NCI-H128 (cell line): ENCODE results near the gene RC3H1.
"Not testable (repeated sequence)": the region's sequence is repeated elsewhere in the genome, so short reads cannot be mapped to it uniquely, and the experiment has no call there.

ENCODE experiments used
- DNase-seq: peaks from one replicate; lab custom pipeline; 2025; ENCODE audit not compliant: unreplicated experiment; lab: John Stamatoyannopoulos, UW

RC3H1 gene, protein sequence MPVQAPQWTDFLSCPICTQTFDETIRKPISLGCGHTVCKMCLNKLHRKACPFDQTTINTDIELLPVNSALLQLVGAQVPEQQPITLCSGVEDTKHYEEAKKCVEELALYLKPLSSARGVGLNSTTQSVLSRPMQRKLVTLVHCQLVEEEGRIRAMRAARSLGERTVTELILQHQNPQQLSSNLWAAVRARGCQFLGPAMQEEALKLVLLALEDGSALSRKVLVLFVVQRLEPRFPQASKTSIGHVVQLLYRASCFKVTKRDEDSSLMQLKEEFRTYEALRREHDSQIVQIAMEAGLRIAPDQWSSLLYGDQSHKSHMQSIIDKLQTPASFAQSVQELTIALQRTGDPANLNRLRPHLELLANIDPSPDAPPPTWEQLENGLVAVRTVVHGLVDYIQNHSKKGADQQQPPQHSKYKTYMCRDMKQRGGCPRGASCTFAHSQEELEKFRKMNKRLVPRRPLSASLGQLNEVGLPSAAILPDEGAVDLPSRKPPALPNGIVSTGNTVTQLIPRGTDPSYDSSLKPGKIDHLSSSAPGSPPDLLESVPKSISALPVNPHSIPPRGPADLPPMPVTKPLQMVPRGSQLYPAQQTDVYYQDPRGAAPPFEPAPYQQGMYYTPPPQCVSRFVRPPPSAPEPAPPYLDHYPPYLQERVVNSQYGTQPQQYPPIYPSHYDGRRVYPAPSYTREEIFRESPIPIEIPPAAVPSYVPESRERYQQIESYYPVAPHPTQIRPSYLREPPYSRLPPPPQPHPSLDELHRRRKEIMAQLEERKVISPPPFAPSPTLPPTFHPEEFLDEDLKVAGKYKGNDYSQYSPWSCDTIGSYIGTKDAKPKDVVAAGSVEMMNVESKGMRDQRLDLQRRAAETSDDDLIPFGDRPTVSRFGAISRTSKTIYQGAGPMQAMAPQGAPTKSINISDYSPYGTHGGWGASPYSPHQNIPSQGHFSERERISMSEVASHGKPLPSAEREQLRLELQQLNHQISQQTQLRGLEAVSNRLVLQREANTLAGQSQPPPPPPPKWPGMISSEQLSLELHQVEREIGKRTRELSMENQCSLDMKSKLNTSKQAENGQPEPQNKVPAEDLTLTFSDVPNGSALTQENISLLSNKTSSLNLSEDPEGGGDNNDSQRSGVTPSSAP

DNA sequence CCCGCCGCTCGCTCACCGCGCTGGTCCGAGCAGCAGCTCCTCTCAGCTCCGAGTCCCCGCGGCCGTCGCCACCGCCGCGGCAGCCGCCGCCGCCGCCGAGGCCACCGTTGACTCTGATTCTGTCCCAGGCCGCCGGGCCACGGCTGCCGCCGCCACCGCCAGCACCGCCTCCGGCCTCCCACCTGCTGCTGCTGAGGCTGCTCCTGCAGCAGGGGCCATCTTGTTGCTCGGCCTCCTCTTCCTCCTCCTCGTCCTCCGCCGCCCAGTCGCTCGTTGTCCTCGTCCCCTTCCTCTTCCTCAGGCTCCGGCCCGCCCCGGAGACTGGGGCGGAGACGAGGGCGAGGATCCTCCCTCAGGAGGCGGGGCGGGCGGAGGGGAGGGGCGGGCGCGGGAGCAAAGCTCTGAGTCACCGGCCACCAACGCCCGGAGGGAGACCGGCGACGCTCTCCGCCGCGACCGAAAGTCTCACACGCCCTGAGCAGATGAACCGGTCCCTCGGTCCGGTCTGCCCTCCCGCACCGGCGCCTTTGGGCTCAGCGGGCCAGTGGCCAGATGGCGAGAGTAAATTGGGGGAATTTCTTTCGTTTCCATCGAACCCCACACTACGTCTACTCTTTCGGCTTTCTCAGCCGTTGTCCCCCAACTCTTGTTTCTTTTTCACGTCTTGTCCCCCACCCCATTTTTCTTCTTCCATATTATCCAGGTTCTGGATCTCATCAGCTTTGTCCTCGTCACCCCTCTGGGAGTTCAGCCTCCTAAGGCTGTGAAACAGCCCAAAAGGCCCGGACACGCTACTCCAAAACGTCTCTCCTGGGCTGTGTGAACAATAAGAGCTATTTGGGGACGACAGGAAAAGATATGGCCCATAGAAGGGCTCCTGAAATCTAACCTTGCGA lies at the start of gene RC3H1:
Gene RC3H1 (minus strand): TSS at position 278 of the 896 bp plus-strand sequence. CDS start 29,372 bp downstream, outside the sequence.
- DNase-seq, result peak; percentile 75

DNA sequence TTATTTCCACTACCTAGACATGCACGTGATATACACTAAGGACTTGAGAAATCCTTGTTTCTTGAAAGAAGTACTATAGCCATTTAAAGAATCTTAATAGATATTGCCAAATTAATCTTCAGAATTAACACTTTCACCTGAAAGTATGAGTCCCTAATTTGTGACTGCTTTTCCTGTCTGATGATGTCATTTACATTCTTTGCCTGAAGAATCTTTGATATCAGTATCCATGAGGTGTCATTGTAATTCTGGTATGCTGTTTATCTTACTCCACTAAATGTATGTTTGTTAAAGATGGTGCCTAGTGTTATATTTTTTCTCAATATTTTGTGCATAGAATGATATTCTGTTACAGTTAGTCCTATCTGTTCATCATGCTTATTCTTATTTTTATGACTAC lies 48.5 kb upstream of the RC3H1 start:
- DNase-seq, result no peak

DNA sequence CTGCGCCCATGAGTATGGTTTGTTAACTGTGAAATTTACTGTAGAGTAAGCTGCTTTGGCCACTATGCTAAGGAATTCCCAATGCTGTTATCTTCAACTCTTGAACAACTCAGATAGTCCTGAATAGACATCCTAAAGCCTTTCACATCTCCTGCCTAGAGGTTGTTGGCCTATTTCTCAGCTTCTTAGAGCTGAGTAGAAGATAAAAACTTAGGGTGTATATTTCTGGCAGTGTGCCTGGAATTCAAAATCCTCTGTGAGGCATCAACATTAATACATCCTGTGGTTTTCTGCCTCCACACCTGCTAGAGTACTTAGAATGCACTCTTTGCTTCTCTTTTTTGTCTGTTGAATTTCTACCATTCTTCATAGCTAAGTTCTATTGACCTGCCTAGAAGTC lies 45.8 kb upstream of the RC3H1 start:
- DNase-seq, result no peak

DNA sequence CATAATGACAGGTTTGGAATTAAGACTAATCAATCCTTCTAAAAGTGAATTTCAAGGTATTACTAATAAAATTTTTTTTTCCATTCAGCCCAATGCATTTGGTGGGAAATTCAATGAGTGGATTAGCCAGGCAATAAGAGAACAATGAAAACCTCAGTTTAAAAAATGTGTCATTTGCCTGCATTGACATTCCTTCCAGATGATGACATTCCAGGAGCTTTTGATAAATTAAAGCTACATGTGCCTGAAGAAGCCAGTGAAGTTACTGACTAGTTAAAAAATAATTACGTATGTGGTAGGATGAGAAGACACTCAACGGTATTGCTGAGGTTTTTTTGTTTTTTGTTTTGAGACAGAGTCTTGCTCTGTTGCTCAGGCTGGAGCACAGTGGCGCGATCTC lies 37.9 kb upstream of the RC3H1 start:
- no peak for DNase-seq

DNA sequence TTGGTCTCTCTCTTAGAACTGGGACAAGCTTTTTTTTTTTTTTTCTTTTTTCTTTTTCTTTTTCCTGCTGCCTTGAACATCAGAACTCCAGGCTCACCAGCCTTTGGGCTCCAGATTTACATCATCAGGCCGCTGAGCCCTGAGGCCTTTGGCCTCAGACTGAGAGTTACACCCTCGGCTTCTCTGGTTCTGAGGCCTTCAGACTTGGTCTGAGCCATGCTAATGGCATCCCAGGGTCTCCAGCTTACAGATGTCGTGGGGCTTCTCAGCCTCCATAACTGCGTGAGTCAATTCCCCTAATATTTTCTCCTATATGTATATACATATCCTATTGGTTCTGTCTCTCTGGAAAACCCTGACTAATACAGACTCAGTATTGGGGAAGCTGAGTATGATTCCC lies 36.5 kb upstream of the RC3H1 start:
- DNase-seq, result no peak

DNA sequence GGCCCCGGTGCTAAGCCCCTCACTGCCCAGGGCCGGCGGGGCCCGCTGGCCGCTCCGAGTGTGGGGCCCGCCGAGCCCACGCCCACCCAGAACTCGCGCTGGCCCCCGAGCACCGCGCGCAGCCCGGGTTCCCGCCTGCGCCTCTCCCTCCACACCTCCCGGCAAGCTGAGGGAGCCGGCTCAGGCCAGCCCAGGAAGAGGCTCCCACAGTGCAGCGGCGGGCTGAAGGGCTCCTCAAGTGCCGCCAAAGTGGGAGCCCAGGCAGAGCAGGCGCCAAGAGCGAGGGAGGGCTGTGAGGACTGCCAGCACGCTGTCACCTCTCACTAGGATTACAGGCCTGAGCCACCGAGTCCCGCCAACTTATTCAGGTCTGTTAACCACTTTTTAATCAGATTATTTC lies 34.5 kb upstream of the RC3H1 start:
- not testable (repeated sequence) for DNase-seq

DNA sequence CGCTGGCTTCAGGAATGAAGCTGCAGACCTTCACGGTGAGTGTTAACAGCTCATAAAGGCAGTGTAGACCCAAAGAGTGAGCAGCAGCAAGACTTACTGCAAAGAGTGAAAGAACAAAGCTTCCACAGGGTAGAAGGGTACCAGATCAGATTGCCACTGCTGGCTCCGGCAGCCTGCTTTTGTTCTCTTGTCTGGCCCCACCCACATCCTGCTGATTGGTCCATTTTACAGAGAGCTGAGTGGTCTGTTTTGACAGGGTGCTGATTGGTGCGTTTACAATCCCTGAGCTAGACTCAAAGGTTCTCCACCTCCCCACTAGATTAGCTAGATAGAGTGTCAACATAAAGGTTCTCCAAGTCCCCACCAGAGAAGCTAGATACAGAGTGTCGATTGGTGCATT lies 33.6 kb upstream of the RC3H1 start:
- not testable (repeated sequence) for DNase-seq

DNA sequence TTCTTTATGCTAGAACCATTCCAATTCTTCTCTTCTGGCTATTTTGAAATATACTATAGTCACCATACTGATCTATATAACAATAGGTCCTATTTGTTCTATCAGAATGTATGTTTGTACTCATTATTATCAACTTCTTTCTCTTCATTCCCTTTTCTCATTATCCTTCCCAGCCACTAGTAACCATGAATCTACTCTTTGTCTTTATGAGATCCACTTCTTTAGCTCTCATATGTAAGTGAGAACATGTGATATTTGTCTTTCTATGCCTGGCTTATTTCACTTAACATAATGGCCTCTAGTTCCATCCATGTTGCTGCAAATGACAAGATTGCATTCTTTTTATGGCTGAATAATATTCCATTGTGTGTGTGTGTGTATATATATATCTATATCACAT lies 31.7 kb upstream of the RC3H1 start:
- no peak for DNase-seq

DNA sequence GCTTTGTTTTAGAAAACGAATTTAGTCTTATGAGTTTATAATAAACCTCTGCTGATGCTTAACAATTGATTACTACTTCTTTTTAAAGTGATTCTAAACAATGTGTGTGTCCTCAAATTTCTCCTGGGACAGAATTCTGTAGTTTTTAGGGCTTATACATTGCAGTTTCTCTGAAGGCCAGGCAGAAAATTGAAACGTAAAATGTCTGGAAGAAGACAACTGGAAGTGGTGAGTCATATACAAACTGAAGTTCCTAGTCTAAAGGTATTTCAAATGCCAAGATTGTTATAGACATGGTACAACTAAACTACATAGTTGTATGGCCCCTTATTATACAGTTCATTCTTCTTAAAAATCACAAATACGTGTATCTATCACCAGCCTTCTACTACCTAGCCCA lies 30.5 kb upstream of the RC3H1 start:
- DNase-seq, result no peak

DNA sequence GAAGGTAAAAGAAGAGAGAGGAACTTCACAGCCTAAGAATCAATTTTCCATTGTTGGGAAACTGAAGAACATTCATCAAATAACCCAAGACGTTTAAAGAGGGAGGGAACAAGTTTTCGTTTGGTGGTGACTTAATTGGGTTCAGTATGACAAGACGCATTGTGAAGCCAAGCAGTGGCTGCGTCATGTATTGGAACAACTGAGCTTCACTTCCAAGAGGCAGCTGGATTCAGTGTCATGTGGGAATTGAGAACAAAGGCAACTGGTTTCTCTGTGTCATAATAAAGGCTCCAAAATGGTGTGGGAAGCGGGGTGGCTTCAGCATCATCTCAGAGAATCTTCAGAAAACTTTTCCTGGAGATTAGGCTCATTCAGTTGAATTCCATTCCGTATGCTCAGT lies 29.8 kb upstream of the RC3H1 start:
- no peak for DNase-seq

DNA sequence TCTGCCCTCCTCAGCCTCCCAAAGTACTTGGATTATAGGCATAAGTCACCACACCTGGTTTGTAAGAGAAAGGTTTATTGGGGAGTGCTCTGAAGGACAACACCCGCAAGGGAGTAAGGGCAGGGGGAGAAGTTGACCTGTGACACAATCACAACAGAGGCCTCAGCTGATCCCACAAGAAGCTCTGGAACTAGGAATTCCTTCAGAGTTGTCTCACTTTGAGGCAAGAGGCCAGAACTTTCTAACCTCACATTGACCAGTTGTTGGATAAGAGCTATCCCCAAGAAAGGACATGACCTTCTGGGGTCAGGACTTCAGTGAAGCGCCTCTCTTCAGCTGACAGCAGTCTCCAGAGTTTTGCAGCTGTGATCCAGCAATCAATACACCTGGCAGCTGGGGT lies 27.4 kb upstream of the RC3H1 start:
- DNase-seq, result no peak

DNA sequence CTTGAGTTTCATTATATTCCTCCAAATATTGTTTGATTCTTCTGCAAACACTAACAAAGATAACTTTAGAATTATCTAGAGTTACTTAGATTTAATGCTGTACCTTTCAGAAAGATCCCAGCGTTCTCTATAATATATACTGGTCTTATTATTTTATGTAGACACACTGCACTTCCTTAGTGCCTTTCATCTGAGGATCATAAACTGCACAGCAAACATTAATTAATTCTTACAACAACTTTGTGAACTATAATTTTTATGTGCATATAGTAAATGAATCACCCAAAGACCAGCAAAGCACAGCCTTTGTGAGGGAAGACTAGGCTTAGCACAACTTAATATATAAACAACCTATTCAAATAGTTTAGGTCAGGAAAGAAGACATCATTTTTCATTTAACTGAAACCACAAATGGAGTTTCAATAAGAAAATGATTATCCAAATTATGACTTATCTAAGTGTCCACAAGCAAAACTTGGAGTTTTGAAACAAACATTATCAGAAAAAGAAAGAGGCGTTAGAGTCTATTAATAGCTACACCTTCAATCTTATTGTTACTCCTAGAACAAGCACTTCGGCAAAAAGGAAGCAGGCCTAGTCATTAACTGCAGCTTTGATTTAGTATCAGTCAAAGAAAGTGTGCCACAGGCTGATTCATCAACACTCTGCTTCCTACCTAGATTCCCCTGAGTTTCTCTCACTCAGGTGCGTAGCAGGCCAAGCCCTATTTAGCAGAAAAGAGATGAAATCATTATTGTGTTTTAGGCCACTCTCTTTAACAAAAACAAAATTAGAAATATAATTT lies 22.5 kb upstream of the RC3H1 start:
- no peak for DNase-seq

DNA sequence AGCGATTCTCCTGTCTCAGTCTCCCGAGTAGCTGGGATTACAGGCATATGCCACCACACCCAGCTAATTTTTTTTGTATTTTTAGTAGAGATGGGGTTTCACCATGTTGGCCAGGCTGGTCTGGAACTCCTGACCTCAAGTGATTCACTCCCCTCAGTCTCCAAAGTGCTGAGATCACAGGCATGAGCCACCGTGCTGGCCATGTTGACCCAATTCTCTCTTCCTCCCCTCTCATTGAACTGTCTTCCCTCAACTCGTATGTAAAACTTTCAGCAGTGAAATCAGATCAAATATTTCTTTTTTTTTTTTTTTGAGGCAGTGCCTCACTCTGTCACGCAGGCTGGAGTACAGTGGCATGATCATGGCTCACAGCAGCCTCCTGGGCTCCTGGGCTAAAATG lies 20.4 kb upstream of the RC3H1 start:
- DNase-seq, result not testable (repeated sequence)

DNA sequence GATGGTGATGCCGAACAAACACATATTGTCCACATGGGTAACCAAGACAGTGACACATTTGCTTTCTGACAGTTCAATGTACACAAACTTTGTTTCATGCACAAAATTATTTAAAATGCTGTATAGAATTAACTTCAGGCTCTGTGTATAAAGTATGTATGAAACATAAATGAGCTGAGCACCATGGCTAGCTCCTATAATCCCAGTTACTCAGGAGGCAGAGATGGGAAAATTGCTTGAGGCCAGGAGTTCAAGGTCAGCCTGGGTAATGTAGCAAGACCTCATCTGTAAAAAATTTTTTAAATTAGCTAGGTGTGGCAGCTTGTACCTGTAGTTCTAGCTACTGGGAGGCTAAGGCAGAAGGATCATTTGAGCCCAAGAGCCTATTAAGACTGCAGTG lies 19.2 kb upstream of the RC3H1 start:
- no peak for DNase-seq

DNA sequence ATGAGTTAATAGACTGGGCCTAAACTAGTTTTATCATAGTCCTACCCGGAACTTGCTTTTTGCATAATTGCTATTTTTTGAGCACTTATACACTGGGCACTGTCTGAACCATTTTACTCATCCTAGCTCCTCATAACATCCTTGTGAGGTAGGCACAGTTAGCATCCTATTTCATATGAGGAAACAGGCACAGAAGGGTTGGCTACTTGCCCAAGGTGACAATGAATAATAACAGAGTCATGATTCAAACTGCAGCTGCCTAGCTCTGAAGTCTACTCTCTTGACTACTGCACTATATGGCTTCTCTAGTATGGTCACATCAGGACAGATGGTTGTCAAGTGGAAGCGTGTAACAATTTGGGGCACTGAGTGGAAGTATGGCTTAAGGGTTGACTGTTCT lies 18.2 kb upstream of the RC3H1 start:
- DNase-seq, result peak; percentile 29

DNA sequence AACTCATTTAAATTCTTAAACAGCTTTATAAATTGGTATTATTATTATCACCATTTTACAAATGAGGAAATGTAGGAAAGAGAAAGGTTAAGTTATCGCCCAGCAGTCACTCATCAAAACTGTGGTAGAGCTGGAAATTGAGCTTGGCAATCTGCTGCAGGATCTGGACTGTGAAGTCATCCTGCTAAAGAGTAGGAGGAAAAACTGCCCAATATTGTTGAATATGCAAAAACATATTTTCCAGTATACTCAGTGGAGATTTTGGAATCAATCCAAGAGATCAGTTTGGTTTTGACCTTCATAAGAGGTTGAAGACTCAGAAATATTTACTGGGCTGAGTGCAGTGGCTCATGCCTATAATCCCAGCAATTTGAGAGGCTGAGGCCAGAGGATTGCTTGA lies 16.9 kb upstream of the RC3H1 start:
- DNase-seq, result no peak

DNA sequence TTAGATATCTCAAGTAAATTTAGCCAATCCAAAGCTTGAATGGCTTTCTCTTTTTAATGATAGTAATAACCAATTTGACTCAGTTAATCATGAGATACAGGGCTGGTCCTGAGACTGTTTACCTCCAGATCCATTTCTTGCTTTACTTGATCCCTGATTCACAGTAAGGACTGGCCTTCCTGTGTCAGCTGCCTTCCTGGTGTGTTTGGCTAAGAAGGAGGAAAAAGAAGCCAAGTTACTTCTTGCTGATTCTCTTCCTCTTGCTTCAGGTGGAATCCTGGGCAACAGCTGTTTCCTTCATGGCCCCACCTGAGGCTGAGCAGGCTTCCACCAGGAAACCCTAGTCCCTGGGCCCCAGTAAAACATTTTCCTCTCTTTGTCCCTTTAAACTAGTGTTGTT lies 14.6 kb upstream of the RC3H1 start:
- DNase-seq, result no peak

DNA sequence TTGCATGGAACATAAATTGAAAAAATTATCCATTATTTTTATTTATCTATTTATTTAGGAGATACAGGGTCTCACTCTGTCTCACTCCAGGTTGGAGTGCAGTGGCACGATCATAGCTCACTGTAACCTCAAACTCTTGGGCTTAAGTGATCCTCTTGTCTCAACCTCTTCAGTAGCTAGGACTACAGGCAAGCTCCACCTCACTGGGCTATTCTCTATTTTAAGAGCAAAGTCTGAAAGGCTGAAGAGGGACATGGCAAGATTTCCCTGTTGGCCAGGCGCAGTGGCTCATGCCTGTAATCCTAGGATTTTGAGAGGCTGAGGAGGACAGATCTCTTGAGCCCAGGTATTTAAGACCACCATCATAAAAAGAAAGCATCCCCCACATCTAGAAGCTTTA lies 14.0 kb upstream of the RC3H1 start:
- no peak for DNase-seq

DNA sequence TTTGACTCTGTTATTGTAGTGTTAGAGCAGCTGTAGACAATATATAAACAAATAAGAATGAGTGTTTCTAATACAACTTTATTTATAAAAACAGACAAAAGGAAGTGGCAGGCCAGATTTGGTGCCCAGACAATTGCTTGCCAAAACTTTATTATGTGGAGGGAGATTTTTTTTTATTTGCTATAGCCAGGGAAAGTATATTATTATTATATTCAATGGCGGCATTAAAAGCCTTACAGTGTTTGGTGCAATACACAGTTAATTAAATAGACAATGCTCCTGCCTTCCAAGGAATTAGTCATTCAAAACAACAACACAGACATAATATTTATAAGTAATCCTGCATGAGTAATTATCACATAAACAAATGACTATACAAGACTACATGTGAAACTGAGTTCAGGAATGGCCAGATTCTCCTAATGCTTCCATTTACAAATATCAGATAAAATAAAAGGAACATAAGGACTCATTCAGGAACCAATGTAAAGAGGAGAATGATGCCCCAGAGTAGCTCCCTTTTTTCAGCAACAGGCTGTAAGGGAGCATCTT lies 10.6 kb upstream of the RC3H1 start:
- DNase-seq, result no peak

DNA sequence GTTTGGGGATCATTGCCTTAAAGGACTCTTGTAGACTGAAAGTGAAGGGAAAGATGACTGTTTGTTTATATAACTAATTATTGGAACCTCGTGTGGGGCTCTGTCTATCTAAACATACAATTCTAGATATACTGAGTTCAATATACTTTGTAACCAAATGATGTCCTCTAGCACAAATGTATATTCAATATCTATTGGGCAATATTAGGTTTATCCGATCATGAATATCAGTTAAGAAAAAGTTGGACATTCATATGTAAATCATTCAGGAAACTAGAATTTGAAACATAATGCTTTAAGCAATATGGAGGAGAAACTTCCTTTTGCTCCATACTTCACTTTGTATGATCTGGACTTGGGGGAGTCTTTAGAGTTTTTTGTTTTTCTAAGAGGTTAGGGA lies 8.9 kb upstream of the RC3H1 start:
- no peak for DNase-seq
